Large intestine (tissue), 3 donors: ENCODE measurements around the gene IL17RC. TPM values are rescaled to one million over a fixed set of nuclear protein-coding genes. Genes with fewer than 3 reads are reported as not detected.

ENCODE experiments used
- DNase-seq, 2 donors: peaks; one replicate each; pipeline versions ENCODE4 v3.0.0 to v3.0.0-alpha.2; 2013
- H3K27ac ChIP-seq: one replicate; pipeline ENCODE4 v1.5.1; 2013; ENCODE audit warnings: low read length
- H3K27me3 ChIP-seq: 2 replicates; pipeline ENCODE4 v1.6.1; 2013; ENCODE audit warnings: low read length; ENCODE audit not compliant: control insufficient read depth, insufficient read depth
- H3K36me3 ChIP-seq: 2 replicates; pipeline ENCODE4 v1.6.1; 2013; ENCODE audit warnings: low read length; ENCODE audit not compliant: control insufficient read depth, insufficient read depth
- H3K4me1 ChIP-seq: one replicate; pipeline ENCODE4 v1.6.1; 2013; ENCODE audit warnings: low read length; ENCODE audit not compliant: control insufficient read depth, insufficient read depth
- H3K4me3 ChIP-seq: one replicate; pipeline ENCODE4 v1.5.1; 2013; ENCODE audit warnings: low read length
- H3K9me3 ChIP-seq: one replicate; pipeline ENCODE4 v1.6.1; 2013; ENCODE audit warnings: mild to moderate bottlenecking, low read depth, low read length, moderate library complexity; ENCODE audit not compliant: control insufficient read depth
- WGBS: methylation state at CpG from one replicate; pipeline ENCODE4 v1.1.5; 2013; ENCODE audit warnings: low lambda C conversion rate; ENCODE audit not compliant: insufficient coverage; 5-methylcytosine and 5-hydroxymethylcytosine counted together
- polyA plus RNA-seq: library from polyadenylated mRNA; unstranded; fragments of 120-200 nt; gene quantifications from one replicate; pipeline ENCODE4 v1.2.1, GENCODE V29; 2013

IL17RC gene
- polyA plus RNA-seq, 1 donor, result 36.3 TPM

DNA sequence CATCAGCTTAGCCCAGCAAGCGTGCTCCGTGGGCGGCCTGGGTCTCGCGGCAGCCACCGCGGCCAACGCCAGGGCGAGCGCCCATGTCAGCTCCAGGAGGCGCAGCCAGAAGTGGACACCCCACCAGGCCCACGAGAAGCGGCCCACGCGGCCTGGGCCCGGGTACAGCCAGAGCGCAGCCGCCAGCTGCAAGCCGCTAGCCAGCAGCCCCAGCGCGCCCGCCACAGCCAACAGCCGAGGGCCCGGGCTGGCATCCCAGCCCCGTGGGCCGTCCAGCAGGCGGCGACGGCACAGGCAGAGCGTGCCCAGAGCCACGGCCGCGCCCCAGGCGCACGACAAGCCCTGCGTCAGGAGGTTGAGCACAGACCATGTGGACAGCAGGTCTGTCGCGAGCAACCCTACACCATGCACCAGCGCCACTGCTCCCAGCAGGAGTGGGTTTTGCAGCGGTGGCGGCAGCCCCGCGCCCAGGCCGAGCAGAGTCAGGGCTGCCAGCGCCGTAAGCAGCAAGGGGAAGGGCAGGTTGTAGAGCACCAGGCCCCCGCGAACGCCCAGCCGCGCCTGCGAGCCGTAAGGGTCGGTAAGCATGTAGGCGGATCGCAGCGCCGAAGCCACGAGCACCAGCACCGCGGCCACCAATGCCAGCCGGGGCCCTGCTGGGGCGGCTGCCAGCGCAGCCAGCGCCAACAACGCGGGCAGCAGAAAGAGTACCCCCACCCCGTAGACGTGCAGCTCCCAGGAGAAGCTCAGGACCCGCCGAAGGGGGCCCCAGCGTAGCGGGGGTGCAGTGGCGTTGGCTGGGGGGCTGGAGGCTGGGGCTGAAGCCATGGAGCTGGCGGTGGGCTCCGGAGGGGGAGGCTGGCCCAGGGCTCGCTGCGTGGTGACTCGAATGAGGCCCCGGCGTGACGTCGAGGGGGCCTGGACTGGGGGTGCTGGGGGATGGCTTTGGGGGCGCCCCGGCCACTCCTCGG is 30.4 kb downstream of the IL17RC start:
- Histone ChIP-seq H3K9me3 (peaks cover 6% of the 10 kb centered on the region), H3K4me3 (peak overlapping the region; percentile 63), H3K4me1 (peaks cover 5% of the 10 kb centered on the region), H3K36me3 (peaks cover 22% of the 10 kb centered on the region), H3K27ac (peak overlapping the region; percentile 63), H3K27me3 (peaks cover 5% of the 10 kb centered on the region)
- no CpG with 5 or more reads among the region's 86 CpGs for WGBS
- DNase-seq, result peak; percentile 74 to 76

GRCh38 chr3:9948586-9948985 is 31.7 kb downstream of the IL17RC start:
- Histone ChIP-seq H3K9me3 (peaks cover 6% of the 10 kb centered on the region), H3K27me3 (peaks cover 5% of the 10 kb centered on the region), H3K36me3 (peaks cover 14% of the 10 kb centered on the region), H3K4me3 (no peak overlapping the region), H3K4me1 (peaks cover 5% of the 10 kb centered on the region), H3K27ac (no peak overlapping the region)
- no peak for DNase-seq
- no CpG with 5 or more reads among the region's 3 CpGs for WGBS

GRCh38 chr3:9949115-9949514 is 32.2 kb downstream of the IL17RC start:
- H3K9me3 ChIP-seq, result peaks cover 6% of the 10 kb centered on the region
- H3K36me3 ChIP-seq, result peaks cover 11% of the 10 kb centered on the region
- peaks cover 5% of the 10 kb centered on the region for H3K4me1 ChIP-seq
- H3K27ac ChIP-seq, result no peak overlapping the region
- H3K27me3 ChIP-seq, result peaks cover 5% of the 10 kb centered on the region
- H3K4me3 ChIP-seq, result no peak overlapping the region
- no CpG with 5 or more reads among the region's 7 CpGs for WGBS
- DNase-seq, result no peak

DNA sequence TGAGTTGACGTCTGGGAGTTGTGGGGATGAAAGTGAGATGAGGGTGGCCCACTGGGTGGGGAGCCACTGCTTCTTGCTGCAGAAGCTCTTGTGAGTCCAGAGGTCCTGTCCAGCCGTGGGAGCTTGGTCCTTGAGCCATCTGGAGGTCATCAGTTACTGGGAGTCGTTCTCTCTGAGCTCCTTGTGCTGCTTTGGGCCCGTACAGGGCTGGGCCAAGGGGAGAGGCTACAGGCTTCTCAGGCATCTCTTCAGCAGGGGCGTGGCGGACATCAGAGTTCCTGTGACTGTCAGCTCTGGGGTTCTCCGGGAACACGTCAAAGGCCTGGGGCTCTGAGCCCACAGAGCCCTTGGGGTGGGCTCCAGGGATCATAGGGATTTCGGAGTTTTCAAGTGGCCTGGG is 32.7 kb downstream of the IL17RC start:
- H3K4me1 ChIP-seq, result peaks cover 5% of the 10 kb centered on the region
- peaks cover 5% of the 10 kb centered on the region for H3K27me3 ChIP-seq
- DNase-seq, result no peak
- no peak overlapping the region for H3K27ac ChIP-seq
- WGBS, result no CpG with 5 or more reads among the region's 9 CpGs
- H3K36me3 ChIP-seq, result peaks cover 6% of the 10 kb centered on the region
- H3K9me3 ChIP-seq, result peaks cover 6% of the 10 kb centered on the region
- no peak overlapping the region for H3K4me3 ChIP-seq

DNA sequence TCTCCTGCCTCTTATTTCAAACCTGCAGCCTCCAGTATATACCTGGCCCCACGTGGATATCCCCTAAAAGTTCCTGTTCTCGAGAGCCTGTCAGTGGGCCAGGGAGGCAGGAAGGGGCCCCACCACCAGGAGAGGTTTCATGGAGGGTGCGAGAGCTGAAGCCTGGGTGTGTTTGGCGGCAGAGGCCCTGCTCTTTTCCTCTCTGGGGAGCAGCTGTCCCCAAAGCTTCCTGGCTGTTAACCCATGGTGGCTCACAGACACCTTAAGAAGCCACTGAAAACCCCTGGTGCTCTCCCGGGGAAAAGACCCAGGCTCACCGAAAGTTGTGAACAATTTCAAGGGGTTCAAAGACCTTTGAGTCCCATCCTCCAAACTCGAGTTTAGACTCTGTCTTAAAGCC is 34.2 kb downstream of the IL17RC start:
- Histone ChIP-seq H3K4me1 (peaks cover 1% of the 10 kb centered on the region), H3K4me3 (no peak overlapping the region), H3K27ac (no peak overlapping the region), H3K36me3 (peaks cover 6% of the 10 kb centered on the region), H3K27me3 (peaks cover 5% of the 10 kb centered on the region), H3K9me3 (peaks cover 6% of the 10 kb centered on the region)
- no CpG with 5 or more reads among the region's 7 CpGs for WGBS
- no peak for DNase-seq

DNA sequence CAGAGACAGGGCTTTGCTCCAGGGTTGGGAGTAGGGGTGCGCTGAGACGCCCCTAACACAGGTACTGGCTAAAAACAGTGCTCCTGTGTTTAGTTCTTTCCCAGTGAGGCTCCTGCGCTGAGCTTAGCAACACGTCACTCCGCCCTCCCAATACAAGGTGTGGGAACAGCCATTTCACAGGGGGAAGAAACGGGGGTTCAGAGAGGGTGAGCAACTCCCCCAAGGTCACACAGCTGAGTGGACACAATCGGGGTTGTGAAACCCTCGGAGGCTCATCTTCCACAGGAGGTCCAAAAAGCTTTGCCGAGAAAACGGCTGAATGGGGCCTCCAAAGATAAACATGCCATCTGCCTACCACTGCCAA is 34.7 kb downstream of the IL17RC start:
- whole genome bisulfite sequencing, result no CpG with 5 or more reads among the region's 10 CpGs
- peaks cover 5% of the 10 kb centered on the region for H3K27me3 ChIP-seq
- H3K4me1 ChIP-seq, result no peaks in the 10 kb centered on the region
- H3K36me3 ChIP-seq, result peaks cover 6% of the 10 kb centered on the region
- H3K9me3 ChIP-seq, result peaks cover 6% of the 10 kb centered on the region
- no peak overlapping the region for H3K27ac ChIP-seq
- peak overlapping the region; percentile 33 for H3K4me3 ChIP-seq
- DNase-seq, result no peak

- WGBS, result 60% methylated on average over 1 of the region's 52 CpGs
- peaks cover 6% of the 10 kb centered on the region for H3K9me3 ChIP-seq
- peaks cover 5% of the 10 kb centered on the region for H3K27me3 ChIP-seq
- H3K36me3 ChIP-seq, result peaks cover 6% of the 10 kb centered on the region
- no peak within 1 kb of the TSS for H3K27ac ChIP-seq
- H3K4me1 ChIP-seq, result no peaks in the 10 kb centered on the region
- peak within 1 kb of the TSS; percentile 33 for H3K4me3 ChIP-seq
- DNase-seq, result peak; percentile 19 to 33
Observed at GRCh38 chr3:9951962-9952805, 35.3 kb downstream of the IL17RC start, which contains the start of gene PRRT3. Gene PRRT3, minus strand, starts transcription at chr3:9952408. Its CDS starts 2,293 bp downstream, at chr3:9950115.

- no CpG with 5 or more reads among the region's 12 CpGs for WGBS
- H3K4me1 ChIP-seq, result no peaks in the 10 kb centered on the region
- DNase-seq, result peak in 1 of 2 donors; percentile 15
- no peaks in the 10 kb centered on the region for H3K36me3 ChIP-seq
- H3K27ac ChIP-seq, result no peak overlapping the region
- peaks cover 5% of the 10 kb centered on the region for H3K27me3 ChIP-seq
- H3K9me3 ChIP-seq, result no peaks in the 10 kb centered on the region
- no peak overlapping the region for H3K4me3 ChIP-seq
Observed at GRCh38 chr3:9955067-9955502, 38.2 kb downstream of the IL17RC start.

DNA sequence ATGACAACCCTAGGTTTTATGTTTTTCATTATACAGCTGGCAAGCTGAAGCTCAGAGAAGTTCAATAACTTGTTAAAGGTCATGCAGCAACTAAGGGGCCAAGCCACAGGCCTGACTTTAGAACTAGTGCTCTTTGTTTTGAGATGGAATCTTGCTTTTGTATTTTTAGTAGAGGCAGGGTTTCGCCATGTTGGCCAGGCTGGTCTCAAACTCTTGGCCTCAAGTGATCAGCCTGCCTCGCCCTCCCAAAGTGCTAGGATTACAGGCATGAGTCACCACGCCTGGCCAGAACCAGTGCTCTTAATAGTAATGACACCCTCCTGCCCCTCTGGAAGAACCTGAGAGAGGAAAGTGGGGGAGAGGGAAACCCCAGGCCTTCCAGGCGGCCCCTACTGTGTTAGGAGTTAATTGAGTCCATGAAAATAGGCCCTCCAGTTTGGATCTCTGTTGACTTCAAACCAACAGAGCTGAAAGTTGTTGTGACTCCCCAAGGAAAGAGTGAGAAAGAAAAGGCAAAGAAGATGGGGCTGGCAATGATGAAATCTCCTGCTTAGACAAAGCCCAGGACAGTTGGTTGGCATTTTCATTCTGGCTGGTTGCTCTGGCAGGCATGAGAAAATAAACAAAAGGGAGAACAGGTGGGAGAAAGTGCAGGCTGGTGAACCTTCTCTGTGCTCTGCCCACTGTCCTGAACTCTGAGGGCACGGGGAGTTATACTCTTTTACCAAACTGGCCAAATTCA is 38.9 kb downstream of the IL17RC start:
- peaks cover 5% of the 10 kb centered on the region for H3K27me3 ChIP-seq
- no peak for DNase-seq
- H3K36me3 ChIP-seq, result no peaks in the 10 kb centered on the region
- no peak overlapping the region for H3K27ac ChIP-seq
- no CpG with 5 or more reads among the region's 5 CpGs for WGBS
- H3K4me1 ChIP-seq, result no peaks in the 10 kb centered on the region
- H3K4me3 ChIP-seq, result no peak overlapping the region
- H3K9me3 ChIP-seq, result no peaks in the 10 kb centered on the region

DNA sequence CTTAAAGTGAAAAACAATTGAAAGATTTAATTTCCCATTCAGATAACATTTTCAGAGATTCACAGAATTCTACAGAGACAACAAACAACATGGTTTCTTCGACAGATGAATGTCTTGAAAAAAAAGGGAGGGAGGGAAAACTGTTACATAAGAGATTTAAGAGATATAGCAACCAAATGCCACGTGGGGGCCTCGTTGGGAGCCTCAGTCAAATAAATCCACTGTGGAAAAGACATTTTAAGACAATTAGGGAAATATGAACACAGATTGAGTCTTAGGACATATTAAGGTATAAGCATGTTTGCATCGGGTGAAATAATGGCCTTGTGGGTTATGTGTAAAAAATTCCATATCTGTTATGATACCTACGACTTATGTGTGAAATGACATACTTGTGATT is 40.3 kb downstream of the IL17RC start:
- WGBS, result 92% methylated on average over 2 of the region's 5 CpGs
- no peaks in the 10 kb centered on the region for H3K4me1 ChIP-seq
- no peak overlapping the region for H3K4me3 ChIP-seq
- H3K27me3 ChIP-seq, result no peaks in the 10 kb centered on the region
- H3K27ac ChIP-seq, result no peak overlapping the region
- no peaks in the 10 kb centered on the region for H3K9me3 ChIP-seq
- H3K36me3 ChIP-seq, result peaks cover 3% of the 10 kb centered on the region
- DNase-seq, result no peak
